ENCODE measurements around the gene NFKB1.
A peak's percentile ranks its signal among the peaks of the same experiment; 100 is the strongest.
"Not testable (repeated sequence)": the region's sequence is repeated elsewhere in the genome, so short reads cannot be mapped to it uniquely, and the experiment has no call there.

The NFKB1 gene, protein sequence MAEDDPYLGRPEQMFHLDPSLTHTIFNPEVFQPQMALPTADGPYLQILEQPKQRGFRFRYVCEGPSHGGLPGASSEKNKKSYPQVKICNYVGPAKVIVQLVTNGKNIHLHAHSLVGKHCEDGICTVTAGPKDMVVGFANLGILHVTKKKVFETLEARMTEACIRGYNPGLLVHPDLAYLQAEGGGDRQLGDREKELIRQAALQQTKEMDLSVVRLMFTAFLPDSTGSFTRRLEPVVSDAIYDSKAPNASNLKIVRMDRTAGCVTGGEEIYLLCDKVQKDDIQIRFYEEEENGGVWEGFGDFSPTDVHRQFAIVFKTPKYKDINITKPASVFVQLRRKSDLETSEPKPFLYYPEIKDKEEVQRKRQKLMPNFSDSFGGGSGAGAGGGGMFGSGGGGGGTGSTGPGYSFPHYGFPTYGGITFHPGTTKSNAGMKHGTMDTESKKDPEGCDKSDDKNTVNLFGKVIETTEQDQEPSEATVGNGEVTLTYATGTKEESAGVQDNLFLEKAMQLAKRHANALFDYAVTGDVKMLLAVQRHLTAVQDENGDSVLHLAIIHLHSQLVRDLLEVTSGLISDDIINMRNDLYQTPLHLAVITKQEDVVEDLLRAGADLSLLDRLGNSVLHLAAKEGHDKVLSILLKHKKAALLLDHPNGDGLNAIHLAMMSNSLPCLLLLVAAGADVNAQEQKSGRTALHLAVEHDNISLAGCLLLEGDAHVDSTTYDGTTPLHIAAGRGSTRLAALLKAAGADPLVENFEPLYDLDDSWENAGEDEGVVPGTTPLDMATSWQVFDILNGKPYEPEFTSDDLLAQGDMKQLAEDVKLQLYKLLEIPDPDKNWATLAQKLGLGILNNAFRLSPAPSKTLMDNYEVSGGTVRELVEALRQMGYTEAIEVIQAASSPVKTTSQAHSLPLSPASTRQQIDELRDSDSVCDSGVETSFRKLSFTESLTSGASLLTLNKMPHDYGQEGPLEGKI

DNA sequence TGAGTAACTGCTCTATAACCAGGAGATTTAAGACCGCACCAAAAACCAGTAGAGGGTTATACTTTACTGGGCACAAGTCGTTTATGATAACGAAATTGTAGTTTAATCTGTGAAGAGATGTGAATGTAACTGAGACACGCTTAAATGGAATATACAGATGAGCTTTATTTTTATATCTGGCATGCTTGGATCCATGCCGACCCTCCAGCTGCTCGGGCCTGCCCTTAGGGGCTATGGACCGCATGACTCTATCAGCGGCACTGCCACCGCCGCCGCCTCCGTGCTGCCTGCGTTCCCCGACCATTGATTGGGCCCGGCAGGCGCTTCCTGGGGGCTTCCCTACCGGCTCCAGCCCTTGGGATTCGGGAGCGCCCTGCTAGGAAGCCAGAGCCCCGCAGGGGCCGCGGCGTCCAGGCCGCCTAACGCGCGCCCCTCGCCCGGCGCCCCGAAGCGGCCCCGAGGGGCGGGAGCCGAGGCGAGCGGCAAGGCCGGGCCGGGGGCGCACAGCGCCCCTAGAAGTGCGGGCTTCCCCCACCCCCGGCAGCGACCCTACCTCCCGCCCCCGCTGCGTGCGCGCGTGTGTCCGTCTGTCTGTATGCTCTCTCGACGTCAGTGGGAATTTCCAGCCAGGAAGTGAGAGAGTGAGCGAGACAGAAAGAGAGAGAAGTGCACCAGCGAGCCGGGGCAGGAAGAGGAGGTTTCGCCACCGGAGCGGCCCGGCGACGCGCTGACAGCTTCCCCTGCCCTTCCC is at the start of gene NFKB1:
Gene NFKB1 (plus strand): TSS at position 664 of the 751 bp plus-strand sequence. CDS start 24,160 bp downstream, outside the sequence.
- peak; percentile 91 for DNase-seq (ENCODE audit: low spot score)

DNA sequence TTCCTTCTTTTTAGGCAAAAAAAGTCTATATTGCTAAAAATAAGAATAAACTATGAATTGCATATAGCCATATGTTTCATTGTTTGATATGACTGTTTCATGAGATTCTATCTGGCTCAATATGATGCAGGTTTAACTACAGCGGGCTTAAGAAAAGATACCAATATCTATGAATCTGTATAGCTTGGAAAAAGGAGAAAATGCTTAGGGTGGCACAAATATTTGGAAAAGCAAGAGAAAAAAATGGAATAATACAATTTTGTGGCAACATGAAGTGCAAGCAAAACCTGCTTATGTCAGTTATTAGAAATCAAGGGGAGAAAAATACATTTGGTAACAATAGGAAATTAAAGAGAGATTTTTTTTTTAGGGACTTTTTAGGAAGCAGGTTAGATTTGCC is 48.3 kb upstream of the NFKB1 start:
- no peak for DNase-seq (ENCODE audit: low spot score)

DNA sequence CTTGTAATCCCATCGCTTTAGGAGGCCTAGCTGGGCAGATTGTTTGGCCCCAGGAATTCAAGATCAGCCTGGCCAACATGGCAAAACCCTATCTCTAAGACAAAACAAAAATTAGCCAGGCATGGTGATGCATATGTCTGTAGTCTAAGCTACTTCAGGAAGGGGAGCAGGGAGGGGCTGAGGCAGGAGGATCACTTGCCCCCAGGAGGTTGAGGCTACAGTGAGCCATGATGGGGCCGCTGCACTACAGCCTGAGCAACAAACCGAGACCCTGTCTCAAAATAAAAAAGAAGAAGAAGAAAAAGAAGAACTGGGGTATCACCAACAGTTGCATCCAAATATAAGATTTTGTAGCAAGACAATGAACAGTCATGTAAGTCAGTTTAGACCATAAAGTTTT is 47.3 kb upstream of the NFKB1 start:
- no peak for DNase-seq (ENCODE audit: low spot score)

DNA sequence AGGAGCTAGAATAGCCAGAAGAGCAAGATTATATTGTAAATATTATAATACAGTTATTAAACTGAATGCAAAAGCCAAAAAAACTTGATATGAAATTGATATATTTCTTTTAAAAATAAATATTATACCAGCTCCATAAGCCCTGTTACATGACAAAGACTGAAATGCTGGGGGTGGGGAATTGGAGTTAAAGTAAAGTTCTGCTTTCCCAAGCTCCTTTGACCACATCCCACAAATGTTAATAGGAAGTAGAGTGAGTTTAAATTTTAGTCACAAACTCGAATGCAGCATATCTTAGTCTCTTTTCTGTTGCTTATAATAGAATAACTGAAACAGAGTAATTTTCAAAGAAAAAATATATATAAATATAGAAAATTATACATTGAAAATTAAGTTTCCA is 46.9 kb upstream of the NFKB1 start:
- DNase-seq (ENCODE audit: low spot score) = no peak

DNA sequence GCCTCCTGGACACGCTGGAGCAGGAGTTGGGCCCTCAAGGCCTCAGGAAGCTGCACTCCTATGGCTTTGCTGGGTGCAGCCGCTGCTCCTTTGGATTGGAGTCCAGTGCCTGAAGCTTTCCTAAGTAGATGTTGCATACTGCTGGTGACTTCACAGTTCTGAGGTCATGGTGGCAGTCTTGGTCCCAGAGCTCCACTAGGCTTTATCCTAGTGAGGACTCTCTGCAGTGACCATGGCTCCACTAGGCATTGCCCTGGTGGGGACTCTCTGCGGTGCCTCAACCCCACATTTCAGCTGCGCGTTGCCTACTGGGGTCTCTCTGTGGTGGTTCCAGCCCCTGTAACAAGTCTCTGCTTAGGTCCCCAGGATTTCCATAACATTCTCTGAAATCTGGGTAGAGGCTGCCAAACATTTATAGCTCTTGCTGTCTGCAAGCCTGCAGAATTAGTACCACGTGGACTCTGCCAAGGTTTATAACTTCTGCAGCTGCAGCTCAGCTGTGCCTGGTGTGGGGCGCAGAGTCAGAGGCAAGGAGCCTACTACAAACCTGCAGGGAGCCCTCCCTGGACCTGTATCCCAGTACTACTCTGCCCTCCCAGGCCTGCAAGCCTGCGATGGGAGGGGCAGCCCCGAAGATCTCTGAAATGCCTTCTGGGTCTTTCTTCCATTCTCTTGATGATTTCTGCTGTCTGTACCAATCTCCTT is 46.0 kb upstream of the NFKB1 start:
- DNase-seq (ENCODE audit: low spot score) = no peak

DNA sequence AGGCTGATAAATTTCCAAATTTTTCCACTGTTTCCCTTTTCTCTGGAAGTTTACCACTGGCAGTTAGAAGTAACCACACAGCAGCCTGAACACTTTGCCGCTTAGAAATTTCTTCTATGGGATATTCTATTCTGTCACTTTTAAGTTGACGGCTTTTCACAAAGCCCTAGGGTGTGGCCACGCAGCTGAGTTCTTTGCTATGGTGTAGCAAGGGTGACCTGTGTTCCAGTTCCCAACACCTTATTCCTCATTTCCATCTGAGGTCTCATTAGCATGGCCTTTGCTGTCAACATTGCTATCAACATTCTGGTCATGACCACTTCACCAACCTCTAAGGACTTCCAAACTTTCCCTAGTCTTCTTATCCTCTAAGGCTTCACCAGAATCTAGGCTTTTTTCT is 45.4 kb upstream of the NFKB1 start:
- no peak for DNase-seq (ENCODE audit: low spot score)

DNA sequence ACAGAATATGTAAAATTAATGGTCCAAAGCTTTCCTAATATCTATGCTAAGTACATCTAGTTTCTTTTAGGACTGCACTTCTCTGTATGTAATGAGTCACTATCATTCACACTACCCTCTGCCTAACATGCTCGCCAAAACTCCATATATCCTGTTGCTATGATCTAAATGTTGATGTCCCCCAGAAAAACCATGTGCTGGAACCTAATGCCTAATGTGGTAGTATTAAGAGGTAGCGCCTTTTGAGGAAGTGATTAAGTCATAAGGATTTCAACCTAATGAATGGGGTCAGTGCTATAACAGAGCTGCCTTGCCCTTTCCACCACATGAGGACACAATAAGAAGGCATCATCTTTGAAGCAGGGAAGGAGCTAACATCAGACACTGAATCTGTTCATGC is 34.9 kb upstream of the NFKB1 start:
- peak; percentile 62 for DNase-seq (ENCODE audit: low spot score)

DNA sequence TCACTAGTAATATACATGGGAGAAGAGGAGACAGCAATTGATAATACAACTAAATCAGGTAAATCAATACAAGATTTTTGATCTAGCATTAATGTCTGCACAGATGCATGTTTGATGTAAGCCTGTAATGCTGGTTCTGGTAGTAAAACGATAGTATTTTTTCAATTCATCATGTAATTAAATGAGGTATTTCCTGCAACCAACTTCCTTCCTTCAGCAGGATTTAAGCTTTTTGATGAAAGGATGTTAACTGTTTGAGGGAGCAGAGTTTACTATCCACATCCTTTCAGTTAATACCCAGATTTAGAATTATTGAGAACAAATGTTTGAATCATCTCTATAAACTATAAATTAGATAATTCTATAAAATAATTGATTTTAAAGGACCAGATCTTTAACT is 31.4 kb upstream of the NFKB1 start:
- no peak for DNase-seq (ENCODE audit: low spot score)

DNA sequence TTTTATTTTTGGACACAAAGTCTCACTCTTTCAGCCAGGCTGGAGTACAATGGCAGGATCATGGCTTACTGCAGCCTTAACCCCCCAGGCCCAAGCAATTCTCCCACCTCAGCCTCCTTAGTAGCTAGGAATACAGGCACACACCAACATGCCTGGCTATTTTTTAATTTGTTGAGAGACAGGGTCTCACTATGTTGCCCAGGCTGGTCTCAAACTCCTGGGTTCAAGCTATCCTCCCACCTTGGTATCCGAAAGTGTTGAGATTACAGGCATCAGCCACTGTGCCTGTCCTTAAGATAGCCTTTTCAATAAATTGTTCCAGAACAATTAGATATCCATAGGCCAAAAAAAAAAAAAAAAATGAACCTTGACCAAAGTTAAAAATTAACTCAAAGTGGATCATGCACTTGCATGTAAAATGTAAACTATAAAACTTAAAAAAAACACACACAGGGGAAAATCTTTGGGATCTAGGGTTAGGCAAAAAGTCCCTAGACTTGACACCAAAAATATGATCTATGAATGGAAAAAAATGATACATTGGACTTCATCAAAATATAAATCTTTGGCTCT is 28.6 kb upstream of the NFKB1 start:
- no peak for DNase-seq (ENCODE audit: low spot score)

DNA sequence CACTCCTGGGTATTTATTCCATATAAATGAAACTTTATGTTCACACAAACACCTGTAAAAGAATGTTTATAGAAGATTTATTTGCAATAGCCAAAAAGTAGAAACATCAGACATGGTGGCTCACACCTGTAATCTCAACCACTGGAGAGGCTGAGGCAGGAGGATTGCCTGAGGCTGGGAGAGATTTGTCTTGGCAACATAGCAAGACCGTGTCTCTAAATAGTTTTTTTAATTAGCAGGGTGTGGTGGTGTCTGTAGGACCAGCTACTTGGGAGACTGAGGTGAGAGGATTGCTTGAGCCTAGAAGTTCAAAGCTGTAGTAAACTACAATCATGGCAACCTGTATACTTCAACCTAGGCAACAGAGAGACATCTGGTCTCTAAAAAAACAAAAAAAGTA is 27.7 kb upstream of the NFKB1 start:
- DNase-seq (ENCODE audit: low spot score) = no peak

DNA sequence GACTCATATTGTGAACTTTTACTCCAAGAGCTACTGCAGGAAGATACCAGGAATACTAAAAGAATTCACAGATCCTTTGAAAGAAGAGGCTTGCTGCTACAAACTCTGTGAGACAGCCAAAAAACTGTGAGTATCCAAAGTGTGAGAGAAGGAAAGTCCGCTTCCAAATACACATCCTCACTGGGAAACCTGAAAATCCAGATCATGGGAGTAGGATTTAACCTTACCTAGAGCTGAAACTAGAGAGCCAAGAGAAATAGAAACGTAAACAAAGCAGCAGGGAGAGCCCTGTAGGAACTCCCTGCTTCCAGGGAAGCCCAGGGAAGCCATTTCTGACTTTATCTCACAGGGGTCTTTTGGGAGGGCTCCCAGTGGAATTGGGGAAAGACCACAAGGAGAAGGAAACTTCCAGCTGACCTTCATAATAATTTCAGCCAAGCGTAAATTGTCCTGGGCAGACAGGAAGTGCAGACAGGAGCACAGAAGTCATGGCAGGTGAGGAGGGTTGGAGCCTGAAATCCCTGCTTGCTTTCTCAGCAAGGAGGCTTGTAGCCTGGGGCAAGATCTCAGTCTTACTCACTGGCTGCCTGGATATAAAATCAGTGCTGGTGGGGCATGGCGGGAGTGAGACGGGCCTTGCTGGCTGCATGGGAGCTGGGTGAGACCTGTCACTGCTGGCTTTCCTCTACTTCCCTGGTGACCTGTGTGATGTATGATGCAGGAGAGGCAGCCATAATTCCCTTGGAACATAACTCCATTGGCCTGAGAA is 26.2 kb upstream of the NFKB1 start:
- DNase-seq (ENCODE audit: low spot score) = no peak

DNA sequence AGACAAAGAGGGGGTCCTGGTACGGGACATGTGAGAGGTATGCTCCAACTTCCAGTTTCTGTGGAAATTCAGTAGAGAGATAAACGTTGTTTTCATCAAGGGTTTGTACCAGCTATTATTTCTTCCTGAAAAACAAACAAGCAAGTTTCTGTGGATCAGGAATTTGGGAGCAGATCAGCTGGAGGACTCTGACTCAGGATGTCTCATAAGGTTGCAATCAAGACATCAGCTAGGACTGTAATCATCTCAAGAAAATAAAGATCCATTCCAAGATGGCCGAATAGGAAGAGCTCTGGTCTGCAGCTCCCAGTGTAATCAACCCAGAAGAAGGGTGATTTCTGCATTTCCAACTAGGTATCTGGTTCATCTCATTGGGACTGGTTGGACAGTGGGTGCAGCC is 23.5 kb upstream of the NFKB1 start:
- DNase-seq (ENCODE audit: low spot score) = peak; percentile 70

DNA sequence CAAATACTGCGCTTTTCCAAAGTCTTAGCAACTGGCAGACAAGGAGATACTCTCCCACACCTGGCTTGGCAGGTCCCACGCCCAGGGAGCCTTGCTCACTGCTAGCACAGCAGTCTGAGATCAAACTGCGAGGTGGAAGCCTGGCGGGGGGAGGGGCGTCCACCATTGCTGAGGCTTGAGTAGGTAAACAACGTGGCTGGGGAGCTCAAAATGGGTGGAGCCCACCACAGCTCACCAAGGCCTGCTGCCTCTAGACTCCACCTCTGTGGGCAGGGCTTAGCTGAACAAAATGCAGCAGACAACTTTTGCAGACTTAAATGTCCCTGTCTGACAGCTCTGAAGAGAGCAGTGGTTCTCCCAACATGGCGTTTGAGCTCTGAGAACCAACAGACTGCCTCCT is 23.0 kb upstream of the NFKB1 start:
- DNase-seq (ENCODE audit: low spot score) = no peak

DNA sequence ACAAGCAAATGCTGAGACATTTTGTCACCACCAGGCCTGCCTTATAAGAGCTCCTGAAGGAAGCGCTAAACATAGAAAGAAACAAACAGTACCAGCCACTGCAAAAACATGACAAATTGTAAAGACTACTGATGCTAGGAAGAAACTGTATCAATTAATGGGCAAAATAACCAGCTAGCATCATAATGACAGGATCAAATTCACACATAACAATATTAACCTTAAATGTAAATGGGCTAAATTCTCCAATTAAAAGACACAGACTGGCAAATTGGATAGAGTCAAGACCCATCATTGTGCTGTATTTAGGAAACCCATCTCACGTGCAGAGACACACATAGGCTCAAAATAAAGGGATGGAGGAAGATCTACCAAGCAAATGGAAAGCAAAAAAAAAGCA is 21.3 kb upstream of the NFKB1 start:
- not testable (repeated sequence) for DNase-seq (ENCODE audit: low spot score)

DNA sequence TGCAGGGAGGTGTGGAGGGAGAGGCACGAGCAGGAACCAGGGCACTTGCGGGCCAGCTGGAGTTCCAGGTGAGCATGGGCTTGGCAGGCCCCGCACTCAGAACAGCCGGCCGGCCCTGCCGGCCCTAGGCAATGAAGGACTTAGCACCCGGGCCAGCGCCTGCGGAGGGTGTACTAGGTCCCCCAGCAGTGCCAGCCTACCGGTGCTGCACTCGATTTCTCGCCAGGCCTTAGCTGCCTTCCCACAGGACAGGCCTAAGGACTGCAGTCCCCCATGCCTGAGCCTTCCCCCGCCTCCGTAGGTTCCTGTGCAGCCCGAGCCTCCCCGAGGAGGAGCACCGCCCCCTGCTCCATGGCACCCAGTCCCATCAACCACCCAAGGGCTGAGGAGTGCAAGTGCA is 18.0 kb upstream of the NFKB1 start:
- no peak for DNase-seq (ENCODE audit: low spot score)

DNA sequence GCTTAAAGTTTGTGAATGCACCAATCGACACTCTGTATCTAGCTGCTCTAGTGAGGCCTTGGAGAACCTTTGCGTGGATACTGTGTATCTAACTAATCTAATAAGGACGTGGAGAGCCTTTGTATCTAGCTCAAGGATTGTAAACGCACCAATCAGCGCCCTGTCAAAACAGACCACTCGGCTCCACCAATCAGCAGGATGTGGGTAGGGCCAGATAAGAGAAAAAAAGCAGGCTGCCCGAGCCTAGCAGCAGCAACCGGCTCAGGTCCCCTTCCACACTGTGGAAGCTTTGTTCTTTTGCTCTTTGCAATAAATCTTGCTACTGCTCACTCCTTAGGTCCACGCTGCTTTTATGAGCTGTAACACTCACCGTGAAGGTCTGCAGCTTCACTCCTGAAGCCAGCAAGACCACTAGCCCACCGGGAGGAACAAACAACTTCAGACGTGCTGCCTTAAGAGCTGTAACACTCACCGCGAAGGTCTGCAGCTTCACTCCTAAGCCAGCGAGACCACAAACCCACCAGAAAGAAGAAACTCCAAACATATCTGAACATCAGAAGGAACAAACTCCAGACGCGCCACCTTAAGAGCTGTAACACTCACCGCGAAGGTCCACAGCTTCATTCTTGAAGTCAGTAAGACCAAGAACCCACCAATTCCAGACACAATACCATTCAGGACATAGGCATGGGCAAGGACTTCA is 17.0 kb upstream of the NFKB1 start:
- DNase-seq (ENCODE audit: low spot score) = not testable (repeated sequence)

DNA sequence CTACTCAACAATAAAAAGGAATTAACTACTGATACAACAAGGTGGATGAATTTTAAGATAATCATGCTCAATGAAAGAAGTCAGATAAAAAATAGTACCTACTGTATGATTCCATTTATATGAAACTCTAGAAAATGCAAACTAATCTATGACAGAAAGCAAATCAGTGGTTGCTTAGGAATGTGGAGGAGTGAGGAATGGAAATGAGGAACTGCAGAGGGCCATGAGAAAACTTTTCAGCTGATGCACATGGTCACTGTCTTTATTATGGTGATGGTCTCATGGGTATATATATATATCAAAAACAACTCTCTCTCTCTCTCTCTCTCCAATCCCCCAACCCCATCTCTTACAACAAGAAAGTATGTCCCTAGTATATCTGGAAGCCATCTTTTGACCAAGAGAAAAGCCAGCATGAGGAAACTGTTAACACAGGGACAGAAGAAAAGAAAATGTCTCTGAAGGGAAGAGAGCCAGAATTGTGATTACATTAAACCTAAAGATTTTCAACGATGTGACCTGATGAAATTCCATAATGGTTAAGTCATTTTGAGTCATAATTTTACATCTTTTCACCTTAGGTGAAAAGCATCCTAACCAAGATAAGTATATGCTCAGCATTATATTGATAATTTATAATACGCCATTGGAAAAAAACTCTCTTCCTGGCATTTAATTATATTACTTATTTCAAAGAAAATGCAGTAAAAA is 8.5 kb upstream of the NFKB1 start:
- DNase-seq (ENCODE audit: low spot score) = no peak

DNA sequence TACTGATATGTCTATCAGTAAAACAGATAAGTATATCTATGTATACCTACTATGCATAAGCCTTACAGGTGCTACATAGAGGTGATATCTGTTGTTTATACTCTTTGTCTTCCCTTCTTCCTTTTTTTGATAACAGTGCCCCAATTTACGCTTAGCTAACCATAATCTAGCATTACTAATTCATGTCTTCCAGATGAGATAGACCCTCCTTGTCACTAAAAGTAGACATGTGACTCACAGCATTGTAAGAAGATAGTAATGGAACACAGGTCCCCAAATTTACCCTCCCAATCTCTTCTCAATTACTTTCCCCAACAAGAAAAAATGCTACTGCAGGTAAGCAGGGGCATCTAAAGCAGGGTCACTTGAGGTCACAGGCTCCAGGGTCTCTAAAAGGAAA is 7.9 kb upstream of the NFKB1 start:
- DNase-seq (ENCODE audit: low spot score) = no peak

DNA sequence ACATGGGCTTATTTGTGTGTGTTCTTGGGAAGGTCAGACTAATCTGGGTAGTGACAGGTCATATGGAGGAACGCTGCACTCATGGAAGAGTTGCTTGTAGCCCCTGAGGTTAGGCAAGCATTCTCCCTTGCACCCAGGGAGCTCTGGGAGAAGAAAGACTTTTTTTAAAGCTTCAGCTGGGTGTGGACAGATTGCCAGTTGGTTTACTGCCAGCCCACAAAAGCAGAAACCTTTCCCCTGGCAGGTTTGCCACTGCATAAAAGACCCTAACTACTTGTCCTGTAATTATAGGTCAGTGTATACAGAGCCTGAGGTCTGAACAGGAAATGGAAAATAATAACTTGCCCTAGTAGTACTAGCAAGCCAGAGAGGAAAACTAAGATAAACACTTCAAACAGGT is 7.4 kb upstream of the NFKB1 start:
- DNase-seq (ENCODE audit: low spot score) = no peak

Data from kidney tubule cell (primary cell).